Measurements from ENCODE around the gene PCTP. TPM values are rescaled to one million over a fixed set of nuclear protein-coding genes. Genes with fewer than 3 reads are reported as not detected.

PCTP gene
- total RNA-seq, 1 donor from 2014 or later, result 13.6 TPM

DNA sequence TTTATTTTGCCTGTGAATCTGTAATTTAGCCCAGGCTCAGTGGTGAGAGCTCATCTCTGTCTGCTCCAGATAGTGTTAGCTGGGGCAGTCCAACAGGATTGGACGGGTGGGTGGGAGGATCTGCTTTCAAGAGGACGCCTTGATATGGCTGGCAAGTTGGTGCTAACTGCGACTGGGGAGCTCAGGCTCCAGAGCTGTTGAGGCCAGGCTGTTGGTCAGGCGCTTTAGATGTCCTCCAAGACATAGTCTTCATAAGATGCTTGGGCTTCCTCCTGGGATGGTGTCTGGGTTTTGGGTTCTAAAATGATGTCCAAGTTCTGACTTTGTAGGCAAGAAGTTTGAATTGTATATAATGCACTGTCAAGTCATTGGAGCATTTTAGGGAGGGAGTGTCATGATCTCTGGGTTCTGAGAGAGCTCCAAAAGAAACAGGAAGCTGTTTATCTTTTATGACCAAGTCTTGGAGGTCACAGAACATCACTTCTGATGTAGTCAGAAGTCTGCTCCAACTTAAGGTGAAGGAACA lies 12.8 kb upstream of the PCTP start:
- no peak overlapping the region for H3K9ac ChIP-seq (ENCODE audit: low read depth in 1 of 3, low read length in 3 of 3)
- H3K4me1 ChIP-seq (ENCODE audit: control insufficient read depth in 3 of 3, insufficient read depth in 3 of 3, low read length in 3 of 3), result peaks cover 5 to 19% (median 16%) of the 10 kb centered on the region in 3 donors

DNA sequence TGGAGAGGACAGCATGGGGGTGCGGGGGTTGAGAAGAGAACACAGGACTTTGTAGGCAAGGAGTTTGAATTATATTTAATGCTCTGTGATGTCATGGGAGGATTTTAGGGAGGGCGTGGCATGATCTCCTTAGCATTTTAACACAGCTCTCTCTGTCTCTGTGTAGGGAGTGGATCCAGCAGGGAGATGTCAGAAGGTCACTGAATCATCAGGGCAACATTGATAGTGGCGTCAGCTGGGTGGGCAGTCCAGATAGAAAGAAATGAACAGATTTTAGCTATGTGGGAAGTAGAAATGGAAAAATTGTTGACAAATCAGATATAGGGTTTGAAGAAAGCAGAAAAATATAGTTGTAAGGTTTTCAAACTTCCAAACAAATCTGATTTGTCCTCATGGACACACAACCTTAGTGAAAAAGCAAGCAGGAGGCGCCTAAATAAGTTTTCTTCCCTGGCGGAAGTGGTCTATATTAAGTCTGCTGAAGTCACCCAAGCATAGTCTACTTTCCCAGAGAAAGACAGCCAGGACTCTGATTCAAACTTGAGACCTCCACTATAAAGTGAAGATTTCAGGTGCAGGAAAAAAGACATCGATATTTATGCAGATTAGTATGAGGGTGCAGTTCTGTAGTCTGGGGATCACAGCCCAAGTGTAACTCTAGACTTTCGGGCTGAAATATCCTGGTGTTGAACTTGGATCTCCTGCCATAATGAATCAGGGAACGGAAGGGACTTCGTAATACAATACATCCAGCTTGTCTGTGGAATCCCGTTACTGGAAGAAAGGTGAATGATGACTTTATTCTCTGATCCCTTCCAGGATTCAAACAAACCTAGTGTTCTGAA lies 10.1 kb upstream of the PCTP start:
- no peak overlapping the region for H3K27ac ChIP-seq (ENCODE audit: low read depth, low read length)
- H3K27me3 ChIP-seq (ENCODE audit: control insufficient read depth in 3 of 3, insufficient read depth in 3 of 3, low read length in 3 of 3), result no peaks in the 10 kb centered on the region
- H3K4me3 ChIP-seq (ENCODE audit: low read length in 3 of 3), result peak overlapping the region in 1 of 3 donors; percentile 6
- H3K36me3 ChIP-seq (ENCODE audit: control insufficient read depth in 3 of 3, insufficient read depth in 3 of 3, low read length in 3 of 3), result no peaks in the 10 kb centered on the region
- no peaks in the 10 kb centered on the region for H3K9me3 ChIP-seq (ENCODE audit: control insufficient read depth in 3 of 3, low read length in 3 of 3)
- H3K9ac ChIP-seq (ENCODE audit: low read depth in 1 of 3, low read length in 3 of 3), result no peak overlapping the region
- peaks cover 0 to 10% (median 8%) of the 10 kb centered on the region in 3 donors for H3K4me1 ChIP-seq (ENCODE audit: control insufficient read depth in 3 of 3, insufficient read depth in 3 of 3, low read length in 3 of 3)

More for the DNA sequence above, 12.8 kb upstream of the PCTP start:
- H3K36me3 ChIP-seq (ENCODE audit: control insufficient read depth in 3 of 3, insufficient read depth in 3 of 3, low read length in 3 of 3), result no peaks in the 10 kb centered on the region
- no peak overlapping the region for H3K27ac ChIP-seq (ENCODE audit: low read depth, low read length)
- H3K4me3 ChIP-seq (ENCODE audit: low read length in 3 of 3), result no peak overlapping the region
- H3K27me3 ChIP-seq (ENCODE audit: control insufficient read depth in 3 of 3, insufficient read depth in 3 of 3, low read length in 3 of 3), result no peaks in the 10 kb centered on the region
- H3K9me3 ChIP-seq (ENCODE audit: control insufficient read depth in 3 of 3, low read length in 3 of 3), result no peaks in the 10 kb centered on the region

DNA sequence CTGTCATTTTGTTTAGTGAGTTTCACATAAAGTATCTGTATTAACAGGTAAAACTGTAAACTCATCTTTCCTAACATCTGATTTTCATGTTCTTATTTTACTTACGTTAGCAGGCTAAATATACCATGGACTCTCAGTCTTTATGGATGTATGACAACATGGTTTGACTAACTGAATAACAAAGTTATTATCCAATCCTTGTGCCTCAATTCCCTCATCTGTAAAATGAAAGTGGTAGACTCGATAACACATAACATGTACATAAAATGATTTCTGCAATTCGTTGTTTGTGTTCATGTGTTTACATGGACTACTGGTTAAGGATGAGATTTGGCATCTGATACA lies 9.5 kb upstream of the PCTP start:
- Histone ChIP-seq H3K9me3 (ENCODE audit: control insufficient read depth in 3 of 3, low read length in 3 of 3) (no peaks in the 10 kb centered on the region), H3K4me1 (ENCODE audit: control insufficient read depth in 3 of 3, insufficient read depth in 3 of 3, low read length in 3 of 3) (peaks cover 0 to 10% (median 8%) of the 10 kb centered on the region in 3 donors), H3K27ac (ENCODE audit: low read depth, low read length) (no peak overlapping the region), H3K4me3 (ENCODE audit: low read length in 3 of 3) (peak overlapping the region in 1 of 3 donors; percentile 6), H3K36me3 (ENCODE audit: control insufficient read depth in 3 of 3, insufficient read depth in 3 of 3, low read length in 3 of 3) (no peaks in the 10 kb centered on the region), H3K9ac (ENCODE audit: low read depth in 1 of 3, low read length in 3 of 3) (no peak overlapping the region), H3K27me3 (ENCODE audit: control insufficient read depth in 3 of 3, insufficient read depth in 3 of 3, low read length in 3 of 3) (no peaks in the 10 kb centered on the region)

DNA sequence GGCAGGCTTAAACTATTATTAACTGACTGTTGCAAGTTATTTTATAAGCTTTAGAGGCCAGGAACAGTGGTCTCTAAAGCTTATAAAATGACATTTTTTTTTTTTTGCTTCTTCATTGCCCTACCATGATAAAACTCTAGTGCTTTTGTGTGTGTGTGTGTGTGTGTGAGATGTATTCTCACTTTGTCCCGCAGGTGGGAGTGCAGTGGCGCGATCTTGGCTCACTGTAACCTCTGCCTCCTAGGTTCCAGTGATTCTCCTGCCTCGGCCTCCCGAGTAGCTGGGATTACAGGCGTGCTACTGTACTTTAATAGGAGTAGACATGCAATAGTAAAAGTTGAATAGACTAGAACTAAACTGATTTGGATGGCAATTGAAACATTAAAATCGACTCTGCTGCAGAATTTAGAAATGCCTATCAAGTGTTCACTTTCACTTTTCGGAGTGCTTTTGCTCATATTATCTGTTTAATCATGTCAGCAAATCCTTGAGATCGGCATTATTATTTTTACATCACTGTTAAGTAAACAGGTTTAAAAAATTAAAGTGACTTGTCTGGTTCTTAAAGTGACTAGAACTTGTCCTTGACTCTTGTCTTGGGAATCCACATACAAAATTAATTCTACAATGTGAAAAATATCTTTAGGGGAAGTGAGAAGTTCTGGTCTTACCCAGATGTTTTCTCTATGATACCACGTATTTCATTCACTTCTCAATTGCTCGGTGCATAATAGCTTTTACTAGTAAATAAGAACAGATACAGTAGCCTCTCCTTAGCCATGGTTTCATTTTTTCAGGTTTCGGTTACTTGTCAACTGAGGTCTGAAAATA lies 8.4 kb upstream of the PCTP start:
- H3K36me3 ChIP-seq (ENCODE audit: control insufficient read depth in 3 of 3, insufficient read depth in 3 of 3, low read length in 3 of 3), result no peaks in the 10 kb centered on the region
- H3K4me1 ChIP-seq (ENCODE audit: control insufficient read depth in 3 of 3, insufficient read depth in 3 of 3, low read length in 3 of 3), result peaks cover 0 to 10% (median 8%) of the 10 kb centered on the region in 3 donors
- no peaks in the 10 kb centered on the region for H3K27me3 ChIP-seq (ENCODE audit: control insufficient read depth in 3 of 3, insufficient read depth in 3 of 3, low read length in 3 of 3)
- H3K9me3 ChIP-seq (ENCODE audit: control insufficient read depth in 3 of 3, low read length in 3 of 3), result no peaks in the 10 kb centered on the region
- H3K4me3 ChIP-seq (ENCODE audit: low read length in 3 of 3), result no peak overlapping the region
- no peak overlapping the region for H3K27ac ChIP-seq (ENCODE audit: low read depth, low read length)
- no peak overlapping the region for H3K9ac ChIP-seq (ENCODE audit: low read depth in 1 of 3, low read length in 3 of 3)

DNA sequence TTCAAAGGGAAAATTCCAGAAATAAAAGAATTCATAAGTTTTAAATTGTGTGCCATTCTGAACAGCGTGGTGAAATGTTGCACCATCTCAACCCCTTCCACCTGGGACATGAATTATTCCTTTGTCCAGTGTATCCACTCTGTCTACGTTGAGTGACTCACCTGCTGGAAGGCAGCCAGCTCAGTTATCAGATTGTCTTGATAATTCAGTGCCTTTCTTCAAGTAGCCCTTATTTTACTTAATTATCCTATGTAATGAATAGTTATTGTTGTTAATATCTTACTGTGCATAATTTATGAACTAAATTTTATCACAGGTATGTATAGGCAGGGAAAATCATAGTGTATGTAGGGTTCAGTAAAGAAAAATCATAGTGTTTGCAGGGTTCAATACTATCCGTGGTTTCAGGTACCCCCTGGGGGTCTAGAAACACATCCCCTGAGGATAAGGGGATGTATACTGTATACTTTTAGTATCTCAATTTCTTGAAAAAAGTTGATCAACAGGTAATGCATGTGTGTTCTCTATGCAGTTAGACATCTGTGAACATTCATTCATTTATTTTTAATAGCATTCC lies 7.7 kb upstream of the PCTP start:
- no peak overlapping the region for H3K27ac ChIP-seq (ENCODE audit: low read depth, low read length)
- H3K4me3 ChIP-seq (ENCODE audit: low read length in 3 of 3), result no peak overlapping the region
- peaks cover 0 to 10% (median 8%) of the 10 kb centered on the region in 3 donors for H3K4me1 ChIP-seq (ENCODE audit: control insufficient read depth in 3 of 3, insufficient read depth in 3 of 3, low read length in 3 of 3)
- no peak overlapping the region for H3K9ac ChIP-seq (ENCODE audit: low read depth in 1 of 3, low read length in 3 of 3)
- no peaks in the 10 kb centered on the region for H3K9me3 ChIP-seq (ENCODE audit: control insufficient read depth in 3 of 3, low read length in 3 of 3)
- no peaks in the 10 kb centered on the region for H3K27me3 ChIP-seq (ENCODE audit: control insufficient read depth in 3 of 3, insufficient read depth in 3 of 3, low read length in 3 of 3)
- no peaks in the 10 kb centered on the region for H3K36me3 ChIP-seq (ENCODE audit: control insufficient read depth in 3 of 3, insufficient read depth in 3 of 3, low read length in 3 of 3)

DNA sequence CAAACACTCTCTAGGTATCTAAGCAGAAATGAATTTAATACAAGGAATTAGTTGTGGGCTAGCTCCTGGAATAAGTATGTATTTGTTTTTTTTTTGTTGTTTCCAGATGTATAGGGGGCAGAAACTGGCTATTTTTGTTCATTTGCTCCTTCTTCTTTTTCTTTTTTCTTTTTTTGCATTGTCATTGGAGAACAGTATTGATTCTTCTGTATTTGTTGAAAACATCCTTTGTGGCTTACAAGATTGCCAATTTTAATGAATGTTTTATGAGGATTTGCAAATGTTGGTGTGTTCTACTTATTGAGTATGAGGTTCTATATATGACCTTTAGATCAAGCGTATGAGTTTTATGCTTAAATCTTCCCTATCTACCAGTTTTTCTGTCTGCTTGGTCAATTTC lies 5.6 kb upstream of the PCTP start:
- H3K4me1 ChIP-seq (ENCODE audit: control insufficient read depth in 3 of 3, insufficient read depth in 3 of 3, low read length in 3 of 3), result peaks cover 0 to 10% (median 8%) of the 10 kb centered on the region in 3 donors
- H3K4me3 ChIP-seq (ENCODE audit: low read length in 3 of 3), result no peak overlapping the region
- H3K27ac ChIP-seq (ENCODE audit: low read depth, low read length), result no peak overlapping the region
- H3K9me3 ChIP-seq (ENCODE audit: control insufficient read depth in 3 of 3, low read length in 3 of 3), result no peaks in the 10 kb centered on the region
- H3K9ac ChIP-seq (ENCODE audit: low read depth in 1 of 3, low read length in 3 of 3), result no peak overlapping the region
- H3K27me3 ChIP-seq (ENCODE audit: control insufficient read depth in 3 of 3, insufficient read depth in 3 of 3, low read length in 3 of 3), result no peaks in the 10 kb centered on the region
- no peaks in the 10 kb centered on the region for H3K36me3 ChIP-seq (ENCODE audit: control insufficient read depth in 3 of 3, insufficient read depth in 3 of 3, low read length in 3 of 3)

DNA sequence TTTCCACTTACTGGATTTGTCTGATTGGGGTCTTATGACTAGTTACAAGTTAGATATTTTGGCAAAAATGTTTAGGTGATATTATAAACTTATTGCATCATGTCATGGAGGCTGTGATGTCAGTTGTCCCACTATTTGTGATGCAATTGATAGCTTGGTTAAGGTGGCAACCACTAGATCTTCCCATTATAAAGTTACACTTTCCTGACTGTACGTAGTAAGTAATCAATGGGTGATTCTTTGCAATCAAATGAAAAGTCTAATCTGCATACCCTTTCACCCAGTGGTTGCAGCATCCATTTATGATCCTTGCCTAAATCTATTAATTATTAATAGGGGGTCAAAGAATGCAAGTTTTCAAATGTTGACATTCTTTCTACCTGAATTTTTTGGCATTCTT lies 4.4 kb upstream of the PCTP start:
- no peaks in the 10 kb centered on the region for H3K36me3 ChIP-seq (ENCODE audit: control insufficient read depth in 3 of 3, insufficient read depth in 3 of 3, low read length in 3 of 3)
- H3K9ac ChIP-seq (ENCODE audit: low read depth in 1 of 3, low read length in 3 of 3), result no peak overlapping the region
- H3K4me1 ChIP-seq (ENCODE audit: control insufficient read depth in 3 of 3, insufficient read depth in 3 of 3, low read length in 3 of 3), result peaks cover under 1 to 4% (median 4%) of the 10 kb centered on the region in 3 donors
- no peaks in the 10 kb centered on the region for H3K9me3 ChIP-seq (ENCODE audit: control insufficient read depth in 3 of 3, low read length in 3 of 3)
- no peak overlapping the region for H3K4me3 ChIP-seq (ENCODE audit: low read length in 3 of 3)
- no peak overlapping the region for H3K27ac ChIP-seq (ENCODE audit: low read depth, low read length)
- H3K27me3 ChIP-seq (ENCODE audit: control insufficient read depth in 3 of 3, insufficient read depth in 3 of 3, low read length in 3 of 3), result no peaks in the 10 kb centered on the region

DNA sequence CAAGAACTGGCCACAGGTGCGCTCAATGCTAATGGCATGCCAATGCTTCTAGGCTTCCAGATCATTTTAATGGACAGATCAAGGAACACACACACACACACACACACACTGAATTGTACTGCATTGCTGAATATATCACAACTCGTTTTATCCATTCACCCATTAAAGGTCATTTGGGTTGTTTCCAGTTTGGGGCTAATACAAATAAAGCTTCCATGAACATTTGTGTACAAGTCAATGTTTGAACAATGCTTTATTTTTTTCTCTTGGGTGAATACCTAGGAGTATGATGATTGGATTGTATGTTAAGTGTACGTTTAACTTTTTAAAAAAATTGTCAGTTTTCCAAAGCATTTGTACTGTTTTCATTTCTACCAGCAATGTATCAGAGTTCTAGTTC lies 3.6 kb upstream of the PCTP start:
- Histone ChIP-seq H3K9ac (ENCODE audit: low read depth in 1 of 3, low read length in 3 of 3) (no peak overlapping the region), H3K27me3 (ENCODE audit: control insufficient read depth in 3 of 3, insufficient read depth in 3 of 3, low read length in 3 of 3) (no peaks in the 10 kb centered on the region), H3K4me3 (ENCODE audit: low read length in 3 of 3) (no peak overlapping the region), H3K9me3 (ENCODE audit: control insufficient read depth in 3 of 3, low read length in 3 of 3) (no peaks in the 10 kb centered on the region), H3K27ac (ENCODE audit: low read depth, low read length) (no peak overlapping the region), H3K4me1 (ENCODE audit: control insufficient read depth in 3 of 3, insufficient read depth in 3 of 3, low read length in 3 of 3) (peaks cover 4 to 10% (median 8%) of the 10 kb centered on the region in 3 donors), H3K36me3 (ENCODE audit: control insufficient read depth in 3 of 3, insufficient read depth in 3 of 3, low read length in 3 of 3) (no peaks in the 10 kb centered on the region)

DNA sequence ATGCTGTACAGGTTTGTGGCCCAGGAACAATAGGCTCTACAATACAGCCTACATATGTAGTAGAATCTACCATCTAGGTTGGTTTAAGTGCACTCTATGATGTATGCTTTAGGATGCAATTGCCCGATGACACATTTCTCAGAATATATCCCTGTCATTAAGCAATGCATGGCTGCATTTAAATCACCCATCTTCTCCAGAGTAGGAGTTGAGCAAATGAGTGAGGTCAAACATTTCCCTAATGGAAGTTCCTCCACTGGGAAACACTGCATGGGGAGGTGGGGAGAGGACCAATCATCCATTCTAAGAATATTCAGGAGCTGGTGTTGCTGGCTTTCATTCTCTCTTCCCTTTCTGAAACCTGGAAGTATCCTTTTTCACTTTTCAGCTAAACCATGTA lies 2.0 kb upstream of the PCTP start:
- Histone ChIP-seq H3K27me3 (ENCODE audit: control insufficient read depth in 3 of 3, insufficient read depth in 3 of 3, low read length in 3 of 3) (no peaks in the 10 kb centered on the region), H3K27ac (ENCODE audit: low read depth, low read length) (no peak overlapping the region), H3K9me3 (ENCODE audit: control insufficient read depth in 3 of 3, low read length in 3 of 3) (no peaks in the 10 kb centered on the region), H3K4me1 (ENCODE audit: control insufficient read depth in 3 of 3, insufficient read depth in 3 of 3, low read length in 3 of 3) (peaks cover 4 to 14% (median 7%) of the 10 kb centered on the region in 3 donors), H3K4me3 (ENCODE audit: low read length in 3 of 3) (no peak overlapping the region), H3K36me3 (ENCODE audit: control insufficient read depth in 3 of 3, insufficient read depth in 3 of 3, low read length in 3 of 3) (peaks cover 0 to 9% (median 0%) of the 10 kb centered on the region in 3 donors), H3K9ac (ENCODE audit: low read depth in 1 of 3, low read length in 3 of 3) (no peak overlapping the region)

Measured in skeletal muscle tissue (tissue), 4 donors.